Thyroid gland (tissue), 4 donors: ENCODE results near the gene CTNNA3. TPM values are rescaled to one million over a fixed set of nuclear protein-coding genes. Genes with fewer than 3 reads are reported as not detected.

ENCODE experiments used
- DNase-seq, 2 donors: peaks; one replicate each; pipeline ENCODE4 v3.0.0-alpha.2; 2019
- H3K27ac ChIP-seq, 3 donors: fragments of 200-600 bp; sonication (generic); 1 replicate in 2 of 3; 2 replicates in 1 of 3; pipeline ENCODE4 v1.5.1; 2016 to 2019; ENCODE audit warnings: mild to moderate bottlenecking in 1 of 3, moderate library complexity in 1 of 3
- H3K27me3 ChIP-seq: fragments of 200-600 bp; sonication (generic); one replicate; pipeline ENCODE4 v1.5.1; 2019
- H3K36me3 ChIP-seq, 2 donors: fragments of 200-600 bp; sonication (generic); one replicate each; pipeline ENCODE4 v1.5.1; 2016 to 2019
- H3K4me1 ChIP-seq, 2 donors: fragments of 200-600 bp; sonication (generic); one replicate each; pipeline ENCODE4 v1.5.1; 2017 to 2019
- H3K4me3 ChIP-seq, 3 donors: fragments of 200-600 bp; sonication (generic); replicated peaks in 1 of 3; 1 replicate in 2 of 3; 2 replicates in 1 of 3; pipeline ENCODE4 v1.5.1; 2016; ENCODE audit warnings: mild to moderate bottlenecking in 1 of 3
- H3K9me3 ChIP-seq: fragments of 200-600 bp; sonication (generic); one replicate; pipeline ENCODE4 v1.5.1; 2017
- CTCF ChIP-seq, 6 experiments: fragments of 200-600 bp in 3 of 6; fragments of 450-650 bp in 3 of 6; sonication (generic) in 3 of 6; IDR thresholded peaks; one replicate each; pipeline ENCODE4 v1.5.1; 2016 to 2019; ENCODE audit warnings: antibody characterized with exemption in 6 of 6, mild to moderate bottlenecking in 2 of 6, inconsistent platforms in 1 of 6, moderate library complexity in 1 of 6
- POLR2A ChIP-seq, 2 donors: fragments of 450-650 bp; IDR thresholded peaks; one replicate each; pipeline ENCODE4 v1.6.1; 2017; ENCODE audit warnings: antibody characterized with exemption in 2 of 2, mild to moderate bottlenecking in 2 of 2, moderate library complexity in 1 of 2
- WGBS, 2 donors: methylation state at CpG; one replicate each; pipeline ENCODE4 v1.1.5; 2017; 5-methylcytosine and 5-hydroxymethylcytosine counted together
- intact Hi-C: fragments of 100-400 bp; cut with DNase I; formaldehyde crosslinking; loops from one replicate; pipeline ENCODE4 v1.15.1; 2023
- total RNA-seq, 4 donors: library from RNA; depleted of rRNA; stranded (reverse); fragments of >200 nt; gene quantifications; one replicate each; pipeline ENCODE4 v1.2.3, GENCODE V29; 2016

CTNNA3 gene
- total RNA-seq, 4 donors from 2014 or later, result 0.11 to 0.79 (median 0.13) TPM; not detected in 1

- H3K27ac ChIP-seq, result no peak overlapping the region
- 86 to 92% methylated on average over 2 of the region's 2 CpGs for WGBS, 2 donors
These were observed 678.8 kb downstream of the CTNNA3 start for GRCh38 chr10:67017218-67017617.

GRCh38 chr10:67015225-67015624 is 680.8 kb downstream of the CTNNA3 start:
- TF ChIP-seq POLR2A (IDR thresholded peaks at IDR 0.05), result no peak
- TF ChIP-seq CTCF (IDR thresholded peaks at IDR 0.05), result no peak
- WGBS, 2 donors, result 77 to 84% methylated on average over 1 of the region's 1 CpG
- H3K9me3 ChIP-seq, result no peaks in the 10 kb centered on the region
- H3K4me3 ChIP-seq, result no peak overlapping the region
- H3K27me3 ChIP-seq, result no peaks in the 10 kb centered on the region
- no peak overlapping the region for H3K27ac ChIP-seq
- H3K36me3 ChIP-seq, result no peaks in the 10 kb centered on the region
- intact Hi-C loops, result no loop called here
- no peaks in the 10 kb centered on the region for H3K4me1 ChIP-seq
- DNase-seq, result no peak

More at GRCh38 chr10:67017218-67017617, 678.8 kb downstream of the CTNNA3 start:
- TF ChIP-seq CTCF (IDR thresholded peaks at IDR 0.05) (no peak), POLR2A (IDR thresholded peaks at IDR 0.05) (no peak)
- no peak for DNase-seq
- H3K4me3 ChIP-seq, result no peak overlapping the region
- H3K27me3 ChIP-seq, result no peaks in the 10 kb centered on the region
- no peaks in the 10 kb centered on the region for H3K36me3 ChIP-seq
- intact Hi-C loops, result no loop called here
- no peaks in the 10 kb centered on the region for H3K9me3 ChIP-seq
- H3K4me1 ChIP-seq, result no peaks in the 10 kb centered on the region

- H3K4me3 ChIP-seq, result no peak overlapping the region
- no peaks in the 10 kb centered on the region for H3K36me3 ChIP-seq
- no peak overlapping the region for H3K27ac ChIP-seq
- WGBS, 2 donors, result 82 to 83% methylated on average over 3 of the region's 3 CpGs
- H3K9me3 ChIP-seq, result no peaks in the 10 kb centered on the region
- H3K27me3 ChIP-seq, result no peaks in the 10 kb centered on the region
- intact Hi-C loops, result no loop called here
- TF ChIP-seq CTCF (IDR thresholded peaks at IDR 0.05) (no peak), POLR2A (IDR thresholded peaks at IDR 0.05) (no peak)
- DNase-seq, result no peak
- no peaks in the 10 kb centered on the region for H3K4me1 ChIP-seq
These were observed 684.0 kb downstream of the CTNNA3 start for GRCh38 chr10:67011981-67012380.

- H3K9me3 ChIP-seq, result no peaks in the 10 kb centered on the region
- TF ChIP-seq CTCF (IDR thresholded peaks at IDR 0.05) (no peak), POLR2A (IDR thresholded peaks at IDR 0.05) (no peak)
- WGBS, 2 donors, result 97% methylated on average over 1 of the region's 1 CpG
- H3K36me3 ChIP-seq, result no peaks in the 10 kb centered on the region
- H3K4me1 ChIP-seq, result no peaks in the 10 kb centered on the region
- no peak overlapping the region for H3K4me3 ChIP-seq
- no peak overlapping the region for H3K27ac ChIP-seq
- H3K27me3 ChIP-seq, result no peaks in the 10 kb centered on the region
- no peak for DNase-seq
- intact Hi-C loops, result no loop called here
These were observed 684.5 kb downstream of the CTNNA3 start for GRCh38 chr10:67011480-67011879.

GRCh38 chr10:67005981-67006380 is 690.0 kb downstream of the CTNNA3 start:
- no peaks in the 10 kb centered on the region for H3K36me3 ChIP-seq
- WGBS, 2 donors, result 32 to 33% methylated on average over 1 of the region's 1 CpG
- intact Hi-C loops, result no loop called here
- DNase-seq, result no peak
- H3K27ac ChIP-seq, result no peak overlapping the region
- no peak overlapping the region for H3K4me3 ChIP-seq
- TF ChIP-seq CTCF (IDR thresholded peaks at IDR 0.05) (no peak), POLR2A (IDR thresholded peaks at IDR 0.05) (no peak)
- no peaks in the 10 kb centered on the region for H3K4me1 ChIP-seq
- H3K9me3 ChIP-seq, result no peaks in the 10 kb centered on the region
- no peaks in the 10 kb centered on the region for H3K27me3 ChIP-seq
